GM03348 (cell line): ENCODE data around the gene ALKAL2.

ENCODE experiments used
- DNase-seq: peaks from one replicate; pipeline ENCODE4 v3.0.0; 2012; ENCODE audit warnings: low spot score

Gene ALKAL2

GRCh38 chr2:244547-244946, 43.3 kb downstream of the ALKAL2 start:
- no peak for DNase-seq

DNA sequence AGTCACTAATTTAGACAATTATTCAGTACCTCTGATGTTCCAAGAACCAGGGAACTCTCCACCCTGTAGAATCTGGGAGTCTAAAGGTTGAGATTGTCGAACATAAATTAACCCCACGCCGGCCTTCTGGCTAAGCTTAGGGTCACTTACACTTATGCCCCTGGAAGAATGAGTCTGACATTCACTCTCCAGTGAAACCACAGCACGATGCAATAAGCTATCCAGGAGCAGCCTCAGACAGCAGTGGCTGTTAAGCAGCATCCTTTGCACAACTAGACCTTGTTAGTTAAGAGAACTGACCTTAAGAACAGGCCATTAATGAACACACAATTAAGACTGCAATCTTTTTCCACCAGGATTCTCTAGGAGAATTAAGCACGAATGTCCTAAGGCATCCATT, 49.0 kb downstream of the ALKAL2 start:
- no peak for DNase-seq

- DNase-seq, result no peak
Observed at GRCh38 chr2:238431-238830, 49.5 kb downstream of the ALKAL2 start.

GRCh38 chr2:237878-238277, 50.0 kb downstream of the ALKAL2 start:
- DNase-seq, result no peak

DNA sequence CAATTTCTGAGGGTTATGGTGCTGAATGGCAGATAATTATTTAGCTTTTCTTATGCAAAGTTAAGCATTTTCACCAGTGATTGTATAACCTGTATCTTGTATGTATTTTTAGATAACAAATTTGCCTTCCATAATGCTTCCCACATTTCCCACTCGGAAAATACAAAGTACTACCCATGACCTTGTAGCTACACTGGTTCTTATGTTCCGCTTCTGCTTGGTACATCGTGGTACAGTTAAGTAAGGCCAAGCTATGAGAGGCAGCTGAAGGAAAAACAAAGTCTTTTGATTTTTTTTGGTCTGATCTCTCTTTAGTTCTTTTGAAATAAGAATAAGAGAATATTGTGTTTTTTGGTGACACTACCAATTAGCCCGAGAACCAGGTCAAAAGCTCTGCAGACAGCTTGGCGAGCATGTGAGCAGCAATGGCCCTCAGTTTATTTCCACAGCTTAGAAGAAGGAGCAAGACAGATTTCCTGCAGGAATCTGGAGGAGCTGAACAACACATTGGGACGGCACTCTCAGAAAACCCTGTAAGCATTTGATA, 50.8 kb downstream of the ALKAL2 start:
- DNase-seq, result no peak

- no peak for DNase-seq
Observed at GRCh38 chr2:234421-234820, 53.5 kb downstream of the ALKAL2 start.

DNA sequence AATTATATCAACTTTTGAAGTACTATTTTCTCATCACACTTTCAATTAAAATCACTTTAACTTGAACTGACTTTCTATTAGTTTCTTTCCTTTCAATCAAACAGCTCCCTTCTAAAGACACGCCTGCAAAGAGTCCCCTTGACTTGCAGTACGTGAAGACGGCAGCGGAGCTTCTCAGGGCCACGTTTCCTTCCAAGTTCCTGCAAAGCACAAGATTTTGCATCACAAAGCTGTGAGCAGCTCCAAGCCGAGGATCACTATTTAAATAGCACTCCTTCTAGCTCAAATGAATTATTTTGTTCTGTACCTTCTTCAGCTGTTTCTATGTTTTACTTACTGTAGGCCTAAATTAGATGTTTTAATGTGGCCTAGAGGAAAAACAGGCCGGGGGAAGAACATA, 54.9 kb downstream of the ALKAL2 start:
- no peak for DNase-seq

GRCh38 chr2:231521-232185, 56.2 kb downstream of the ALKAL2 start:
- no peak for DNase-seq
